HepG2 (cell line): ENCODE results near the gene GLB1L. TPM values are rescaled to one million over a fixed set of nuclear protein-coding genes. Genes with fewer than 3 reads are reported as not detected.

ENCODE experiments used
- AKAP8 ChIP-seq: sonication (generic); formaldehyde crosslinking; IDR thresholded peaks from 2 replicates; pipeline ENCODE4 v1.5.1; 2020; ENCODE audit warnings: mild to moderate bottlenecking, missing genetic modification reagents
- ATF2 ChIP-seq: sonication (generic); formaldehyde crosslinking; IDR thresholded peaks from 2 replicates; pipeline ENCODE4 v1.4.0; 2020; ENCODE audit warnings: missing genetic modification reagents
- CBFB ChIP-seq: sonication (generic); formaldehyde crosslinking; IDR thresholded peaks from 2 replicates; pipeline ENCODE4 v1.4.0; 2020; ENCODE audit warnings: missing genetic modification reagents
- DMAP1 ChIP-seq: IDR thresholded peaks from 2 replicates; pipeline ENCODE4 v1.6.1; 2016
- FOXA3 ChIP-seq: IDR thresholded peaks from 2 replicates; pipeline ENCODE4 v1.6.1; 2016; ENCODE audit warnings: missing genetic modification reagents, missing compliant biosample characterization
- FOXO4 ChIP-seq: sonication (generic); formaldehyde crosslinking; conservative IDR thresholded peaks from 2 replicates; pipeline ENCODE4 v1.8.1; 2023; ENCODE audit warnings: missing genetic modification reagents
- FOXP4 ChIP-seq: sonication (generic); formaldehyde crosslinking; IDR thresholded peaks from 2 replicates; pipeline ENCODE4 v1.4.0; 2020; ENCODE audit warnings: missing genetic modification reagents
- MZF1 ChIP-seq: sonication (generic); formaldehyde crosslinking; IDR thresholded peaks from 2 replicates; pipeline ENCODE4 v1.8.1; 2023; ENCODE audit warnings: mild to moderate bottlenecking, missing genetic modification reagents, borderline replicate concordance
- POLR2AphosphoS5 ChIP-seq: IDR thresholded peaks from 2 replicates; pipeline ENCODE4 v1.6.1; 2012; ENCODE audit warnings: low read depth, low read length
- RBFOX2 ChIP-seq: fragments of 200-400 bp; formaldehyde crosslinking; IDR thresholded peaks from 2 replicates; pipeline ENCODE4 v1.6.1; 2017; ENCODE audit warnings: low read depth, mild to moderate bottlenecking, low read length
- THAP8 ChIP-seq: sonication (generic); formaldehyde crosslinking; IDR thresholded peaks from 2 replicates; pipeline ENCODE4 v1.5.1; 2020; ENCODE audit warnings: missing genetic modification reagents, mild to moderate bottlenecking, borderline replicate concordance
- TP53 ChIP-seq: sonication (generic); formaldehyde crosslinking; conservative IDR thresholded peaks from 2 replicates; pipeline ENCODE4 v1.4.0; 2020; ENCODE audit warnings: missing genetic modification reagents
- ZC3H4 ChIP-seq: sonication (generic); formaldehyde crosslinking; IDR thresholded peaks from 2 replicates; pipeline ENCODE4 v1.4.0; 2020; ENCODE audit warnings: missing genetic modification reagents, borderline replicate concordance
- ZNF468 ChIP-seq: sonication (generic); formaldehyde crosslinking; IDR thresholded peaks from 2 replicates; pipeline ENCODE4 v1.8.0; 2022; ENCODE audit warnings: mild to moderate bottlenecking, moderate library complexity, missing genetic modification reagents
- ZNF609 ChIP-seq: sonication (generic); formaldehyde crosslinking; IDR thresholded peaks from 2 replicates; pipeline ENCODE4 v1.4.0; 2020; ENCODE audit warnings: mild to moderate bottlenecking, missing genetic modification reagents, borderline replicate concordance
- ZNF691 ChIP-seq: sonication (generic); formaldehyde crosslinking; IDR thresholded peaks from 2 replicates; pipeline ENCODE4 v1.4.0; 2020; ENCODE audit warnings: missing genetic modification reagents, low read depth, mild to moderate bottlenecking, borderline replicate concordance
- ZNF816 ChIP-seq: sonication (generic); formaldehyde crosslinking; IDR thresholded peaks from 2 replicates; pipeline ENCODE4 v1.8.0; 2022; ENCODE audit warnings: missing genetic modification reagents, mild to moderate bottlenecking, borderline replicate concordance
- polyA plus RNA-seq, 8 experiments: library from polyadenylated mRNA; depleted of rRNA in 3 of 8; stranded (reverse) in 7 of 8; unstranded in 1 of 8; fragments of >200 nt; fragmentation: Illumina TruSeq in 4 of 8; extraction: Trizol in 4 of 8; gene quantifications; 2 replicates each; pipeline versions ENCODE4 v1.2.1 to v1.2.3, GENCODE V29; 2011 to 2016; ENCODE audit warnings: low read depth in 4 of 8, missing spikeins in 1 of 8, mixed read lengths in 1 of 8; ENCODE audit not compliant: insufficient read depth in 1 of 8
- total RNA-seq, 5 experiments: library from RNA; depleted of rRNA; stranded (reverse); fragments of >200 nt; fragmentation: Illumina TruSeq; extraction: Trizol; gene quantifications; 2 replicates each; pipeline ENCODE4 v1.2.3, GENCODE V29; 2016; ENCODE audit warnings: low read depth in 1 of 5

The GLB1L gene
- total and polyA plus RNA-seq, 2 of the 13 experiments (the other 11 are each of a cell fraction or from before 2014, with no cell fraction given): 6.8 to 7.3 TPM

- TF ChIP-seq FOXP4 (CRISPR knock-in tag): peak; percentile 86
- peak; percentile 57; the same call in 1 of the 2 replicates for TF ChIP-seq DMAP1 (CRISPR knock-in tag)
- TF ChIP-seq TP53 (CRISPR knock-in tag): no peak
- no peak for TF ChIP-seq THAP8 (CRISPR knock-in tag)
- peak; percentile 58; the same call in 1 of the 2 replicates for TF ChIP-seq AKAP8 (CRISPR knock-in tag)
- TF ChIP-seq ZNF468 (CRISPR knock-in tag): 0 out of 2 replicates have a peak, but pooled peaks have one; percentile 50
- peak; percentile 23 for TF ChIP-seq ATF2 (CRISPR knock-in tag)
- TF ChIP-seq FOXA3 (CRISPR knock-in tag): peak; percentile 99
- TF ChIP-seq FOXO4 (CRISPR knock-in tag): no peak
- no peak; the same call in none of the 2 replicates for TF ChIP-seq ZC3H4 (CRISPR knock-in tag)
- TF ChIP-seq MZF1: peak; percentile 80; the same call in 1 of the 2 replicates
- TF ChIP-seq ZNF609 (CRISPR knock-in tag): peak; percentile 75
- peak; percentile 67 for TF ChIP-seq POLR2AphosphoS5
- peak; percentile 43; the same call in 1 of the 2 replicates for TF ChIP-seq ZNF691 (CRISPR knock-in tag)
- 0 out of 2 replicates have a peak, but pooled peaks have one; percentile 77 for TF ChIP-seq ZNF816
- TF ChIP-seq RBFOX2: peak; percentile 54; the same call in 1 of the 2 replicates
- TF ChIP-seq CBFB: 0 out of 2 replicates have a peak, but pooled peaks have one; percentile 14
Observed at GRCh38 chr2:219249203-219249980, 4.1 kb upstream of the GLB1L start (continued).
